T1000 (cell line): Measurements from ENCODE around the gene MAPKAP1.

Experiments
- DNase-seq: peaks from one replicate; lab custom pipeline; 2025; ENCODE audit warnings: mixed read lengths; lab: John Stamatoyannopoulos, UW

MAPKAP1 gene

DNA sequence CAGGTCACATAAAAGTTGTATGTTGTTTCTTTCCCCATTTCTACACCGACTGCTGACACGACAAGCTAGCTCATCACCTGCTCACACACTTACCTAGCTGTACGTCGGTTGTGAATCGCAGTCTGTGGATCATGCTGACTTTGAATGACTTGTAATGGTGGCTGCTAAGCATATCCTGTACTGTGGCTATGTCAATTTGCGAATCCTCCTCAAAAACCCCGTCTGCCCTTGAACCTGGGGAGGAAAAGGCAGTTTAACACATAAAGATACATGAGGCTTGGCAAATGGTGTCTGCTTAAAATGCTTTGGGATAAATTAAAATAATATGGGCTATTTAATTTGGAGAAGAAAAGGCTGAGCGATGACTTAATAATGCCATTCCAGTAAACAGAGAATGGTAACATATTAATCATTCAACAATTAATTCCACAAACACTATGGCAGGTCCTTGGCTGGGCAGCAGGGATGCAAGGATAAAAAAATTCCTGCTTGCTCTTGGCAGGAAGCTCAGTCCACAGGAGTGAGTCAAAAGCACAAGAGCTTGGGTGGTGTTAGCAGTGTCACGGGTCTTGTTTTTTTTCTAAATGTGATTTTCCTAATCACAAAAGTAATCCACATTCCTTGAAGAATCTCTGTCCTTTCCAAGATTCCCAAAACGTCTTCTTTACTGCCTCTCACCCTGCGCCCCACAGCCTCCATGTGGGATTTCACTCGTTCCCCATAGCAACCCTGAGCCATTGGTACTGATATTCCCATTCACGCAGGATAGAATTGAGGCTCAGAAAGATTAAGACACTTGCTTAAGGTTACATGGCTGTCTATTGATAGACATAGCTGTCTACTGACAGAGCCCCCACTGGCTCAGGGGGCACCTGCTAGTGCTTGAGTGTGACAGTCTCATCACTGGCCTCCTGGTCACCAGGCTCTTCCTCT, 222.4 kb downstream of the MAPKAP1 start:
- no peak for DNase-seq

GRCh38 chr9:125483697-125484096, 223.3 kb downstream of the MAPKAP1 start:
- no peak for DNase-seq

- DNase-seq: no peak
Observed at GRCh38 chr9:125479846-125480615, 227.0 kb downstream of the MAPKAP1 start.

DNA sequence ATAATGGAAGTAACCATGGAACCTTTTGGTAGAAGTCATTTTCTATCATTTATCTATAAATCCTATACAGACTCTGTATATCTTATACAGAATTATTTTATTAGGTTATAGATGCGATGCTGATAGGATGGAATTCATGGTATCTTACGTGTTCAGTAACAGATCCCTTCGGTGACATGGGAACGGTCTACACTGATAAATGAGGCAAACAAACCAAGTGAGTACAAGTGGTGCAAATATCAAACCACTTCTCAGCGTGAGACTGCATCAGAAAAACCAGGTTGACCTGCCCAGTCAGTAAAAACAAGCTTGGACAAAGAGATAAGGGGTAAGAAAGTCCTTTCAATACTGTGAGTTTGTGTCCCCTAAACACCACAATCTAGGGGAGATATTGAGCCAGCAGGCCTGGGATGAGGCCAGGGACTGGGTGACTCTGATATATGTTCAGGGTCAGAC, 229.9 kb downstream of the MAPKAP1 start:
- no peak for DNase-seq

- no peak for DNase-seq
Observed at GRCh38 chr9:125476645-125477044, 230.4 kb downstream of the MAPKAP1 start.

- DNase-seq: no peak
Observed at GRCh38 chr9:125475385-125475784, 231.6 kb downstream of the MAPKAP1 start.

GRCh38 chr9:125472926-125473701, 233.9 kb downstream of the MAPKAP1 start:
- DNase-seq: peak; percentile 9

GRCh38 chr9:125472562-125472925, 234.5 kb downstream of the MAPKAP1 start:
- DNase-seq: no peak

DNA sequence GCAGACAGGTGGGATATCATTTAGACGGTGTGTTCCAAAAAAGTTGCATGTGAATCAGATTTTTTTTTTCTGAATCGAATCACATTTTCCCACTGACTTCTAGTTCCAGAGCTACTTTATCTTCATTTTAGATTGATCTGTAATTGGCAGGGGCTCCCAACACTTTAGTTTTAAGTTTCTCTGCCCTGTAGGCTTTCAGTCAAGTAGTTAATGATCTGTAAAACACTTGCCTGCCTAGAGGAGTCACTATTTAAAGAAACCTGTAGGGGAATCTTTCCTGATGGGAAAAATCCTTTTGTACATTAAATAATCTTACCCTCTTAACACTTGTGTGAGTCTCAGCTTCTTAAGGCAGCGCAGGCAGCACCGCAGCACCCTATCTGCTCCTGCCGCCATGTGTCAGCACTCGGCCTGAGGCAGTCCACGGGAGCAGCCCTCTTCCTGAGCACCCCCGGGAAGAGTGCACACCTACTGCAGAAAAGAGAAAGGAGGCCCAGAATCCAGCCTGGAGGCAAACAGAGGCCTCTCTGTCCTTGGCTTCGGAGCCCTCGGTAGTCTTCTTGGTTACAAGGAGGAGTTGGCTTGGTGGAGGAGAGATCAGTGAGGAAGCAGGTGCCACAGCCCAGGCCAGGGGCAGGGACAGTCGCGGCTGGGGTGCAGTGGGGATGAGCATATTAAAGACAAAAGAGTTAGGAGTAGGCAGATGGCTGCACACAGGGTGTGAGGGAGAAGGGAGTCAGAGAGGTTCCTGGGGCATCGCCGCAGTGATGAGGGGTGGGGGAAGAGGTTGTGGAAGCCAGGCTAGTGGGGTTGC, 236.0 kb downstream of the MAPKAP1 start:
- DNase-seq: no peak

DNA sequence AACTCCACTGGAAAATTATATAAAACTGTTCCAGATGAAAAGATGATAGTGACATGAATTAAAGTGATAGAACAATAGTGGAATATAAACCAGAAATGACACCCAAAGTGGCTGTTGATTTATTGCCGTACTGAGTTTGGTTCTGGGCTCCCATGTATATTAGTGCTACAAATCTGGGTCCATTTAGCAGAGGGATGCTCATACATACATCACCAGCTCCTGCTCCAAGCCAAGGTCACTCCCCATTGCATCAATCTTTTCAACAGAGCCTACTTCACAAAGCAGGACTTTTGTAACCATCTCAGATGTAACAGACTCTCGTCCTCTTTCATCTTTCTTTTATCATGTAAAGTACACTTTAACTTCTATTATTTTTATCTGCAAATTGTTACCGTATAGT, 236.8 kb downstream of the MAPKAP1 start:
- no peak for DNase-seq

DNA sequence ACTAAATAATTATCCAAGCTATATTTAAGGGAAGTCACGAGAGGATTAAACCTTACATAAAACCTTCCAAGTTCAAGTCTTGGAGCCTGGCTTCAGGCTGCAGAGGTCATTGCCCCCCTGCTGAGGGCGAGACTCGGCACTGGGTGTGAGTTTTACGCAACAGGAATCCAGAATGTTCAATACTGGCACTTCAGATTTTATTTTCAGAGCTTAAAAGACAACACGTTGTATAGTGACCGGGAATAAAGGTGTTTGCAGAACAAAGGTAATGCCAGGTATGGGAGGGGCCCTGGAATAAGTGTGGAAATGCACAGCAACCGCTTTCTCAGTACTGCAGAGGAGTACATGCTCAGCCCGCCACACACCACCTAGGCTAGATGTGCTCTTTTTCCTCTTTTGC, 238.4 kb downstream of the MAPKAP1 start:
- no peak for DNase-seq

GRCh38 chr9:125467116-125467740, 239.8 kb downstream of the MAPKAP1 start:
- DNase-seq: no peak

- DNase-seq: no peak
Observed at GRCh38 chr9:125466411-125466810, 240.6 kb downstream of the MAPKAP1 start.

DNA sequence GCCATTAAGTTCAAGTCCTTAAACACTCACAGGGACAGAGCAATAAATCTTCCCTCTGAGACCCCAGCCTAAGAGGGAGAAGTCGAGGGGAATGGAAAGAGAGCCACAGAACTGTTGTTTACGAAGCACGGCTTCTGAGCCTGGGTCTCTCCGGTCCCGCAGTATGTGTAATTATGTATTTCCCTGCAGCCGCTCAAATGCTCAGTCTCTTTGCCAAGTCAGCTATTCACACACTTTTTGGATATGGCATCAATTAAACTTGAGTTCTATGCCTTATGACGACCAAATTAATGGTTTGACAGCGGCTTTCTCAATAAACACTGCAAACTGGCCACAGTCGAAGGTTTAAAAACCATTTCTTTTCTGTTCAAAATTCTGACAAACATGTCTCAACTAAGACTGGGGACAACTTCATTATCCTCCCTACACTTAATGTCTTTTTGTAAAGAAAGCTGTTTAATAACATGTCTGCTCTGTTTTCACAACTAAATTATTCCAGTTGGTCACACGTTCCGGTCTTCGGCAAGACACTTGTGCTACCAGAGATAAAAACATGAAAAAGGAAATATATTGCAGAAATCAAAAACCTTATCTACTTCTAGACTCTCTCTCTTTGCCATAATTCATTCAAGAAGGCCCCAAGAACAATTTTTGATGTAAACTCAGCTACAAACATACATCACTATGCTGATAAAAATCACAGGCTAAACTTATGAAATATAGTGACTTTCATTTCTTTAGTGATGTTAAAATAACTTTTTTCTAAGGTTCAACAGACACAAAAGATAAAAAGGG, 242.2 kb downstream of the MAPKAP1 start:
- DNase-seq: no peak

DNA sequence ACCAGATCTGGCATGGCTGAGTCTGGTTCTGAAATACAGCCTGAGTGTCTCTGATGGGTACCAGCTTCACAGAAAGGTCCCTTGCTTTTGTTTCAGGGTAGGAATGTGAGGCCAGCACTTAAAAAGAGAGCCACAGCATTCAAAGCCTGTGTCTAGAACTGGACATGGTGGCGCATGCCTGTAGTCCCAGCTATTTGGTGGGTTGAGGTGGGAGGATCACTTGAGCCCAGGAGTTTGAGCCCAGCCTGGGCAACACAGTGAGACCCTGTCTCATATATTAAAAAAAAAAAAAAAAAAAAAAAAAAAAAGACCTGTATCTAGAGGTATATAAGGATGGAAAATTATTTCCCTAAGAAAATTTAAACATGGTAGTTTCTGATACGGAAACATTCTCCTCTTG, 243.1 kb downstream of the MAPKAP1 start:
- no peak for DNase-seq

GRCh38 chr9:125462861-125463291, 244.1 kb downstream of the MAPKAP1 start:
- no peak for DNase-seq

GRCh38 chr9:125461636-125462190, 245.3 kb downstream of the MAPKAP1 start:
- no peak for DNase-seq

GRCh38 chr9:125460883-125461635, 245.9 kb downstream of the MAPKAP1 start:
- no peak for DNase-seq

DNA sequence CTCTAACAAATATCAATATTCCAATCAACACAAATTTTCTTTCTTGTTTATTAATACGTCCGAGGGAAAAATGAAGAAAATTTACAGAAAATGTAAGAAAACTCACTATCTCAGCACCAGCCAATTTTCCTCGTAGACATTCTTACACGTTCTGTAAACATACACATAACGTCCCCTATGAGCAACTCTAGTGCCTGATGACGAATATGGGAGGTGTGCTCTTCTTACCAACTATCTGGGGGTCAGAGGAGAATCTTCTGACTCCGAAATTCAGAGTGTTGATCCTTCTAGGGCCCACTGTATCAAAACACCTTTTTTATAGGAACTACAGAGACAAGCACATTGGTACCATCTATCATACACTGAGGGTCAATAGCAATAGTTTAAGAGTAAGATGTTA, 246.7 kb downstream of the MAPKAP1 start:
- no peak for DNase-seq
